Type B pancreatic cell (in vitro differentiated cells): ENCODE results near the gene SCYL3. TPM values are rescaled to one million over a fixed set of nuclear protein-coding genes. Genes with fewer than 3 reads are reported as not detected.
"Not testable (repeated sequence)": the region's sequence is repeated elsewhere in the genome, so short reads cannot be mapped to it uniquely, and the experiment has no call there.

Experiments
- DNase-seq: peaks from one replicate; pipeline ENCODE4 v3.0.0; 2021; ENCODE audit warnings: mixed read lengths; ENCODE audit not compliant: unreplicated experiment; ENCODE audit errors: extremely low spot score
- H3K27ac Mint-ChIP-seq: 2 replicates; pipeline ENCODE4 v1.8.0; 2021; ENCODE audit warnings: mild to moderate bottlenecking, mixed read lengths
- H3K27me3 Mint-ChIP-seq: 2 replicates; pipeline ENCODE4 v1.8.0; 2021; ENCODE audit warnings: mixed read lengths
- H3K36me3 Mint-ChIP-seq: 2 replicates; pipeline ENCODE4 v1.8.0; 2021; ENCODE audit warnings: mixed read lengths
- H3K4me1 Mint-ChIP-seq: one replicate; pipeline ENCODE4 v1.8.0; 2021; ENCODE audit warnings: mixed read lengths; ENCODE audit not compliant: unreplicated experiment
- H3K4me3 Mint-ChIP-seq: 2 replicates; pipeline ENCODE4 v1.8.0; 2021; ENCODE audit warnings: mild to moderate bottlenecking, mixed read lengths
- H3K9me3 Mint-ChIP-seq: 2 replicates; pipeline ENCODE4 v1.8.0; 2021; ENCODE audit warnings: mixed read lengths
- CTCF ChIP-seq: fragments of 200-600 bp; sonication (generic); conservative IDR thresholded peaks from 2 replicates; pipeline ENCODE4 v1.5.0; 2021; ENCODE audit warnings: antibody characterized with exemption, mild to moderate bottlenecking
- total RNA-seq: library from RNA; stranded (reverse); gene quantifications from 2 replicates; pipeline ENCODE4 v1.2.1, GENCODE V29; 2021; ENCODE audit warnings: low replicate concordance

Gene SCYL3
- total RNA-seq, 1 donor from 2014 or later, result 12.4 TPM

GRCh38 chr1:169867012-169867675 lies 26.6 kb downstream of the SCYL3 start:
- H3K36me3 Mint-ChIP-seq, result peaks cover 65% of the 10 kb centered on the region
- no peaks in the 10 kb centered on the region for H3K27me3 Mint-ChIP-seq
- peaks cover 4% of the 10 kb centered on the region for H3K9me3 Mint-ChIP-seq
- no peak for DNase-seq
- H3K4me3 Mint-ChIP-seq, result no peak overlapping the region
- no peak overlapping the region for H3K27ac Mint-ChIP-seq
- no peaks in the 10 kb centered on the region for H3K4me1 Mint-ChIP-seq
- no peak for TF ChIP-seq CTCF

GRCh38 chr1:169866577-169866976 lies 27.1 kb downstream of the SCYL3 start:
- Mint-ChIP-seq H3K4me1 (no peaks in the 10 kb centered on the region), H3K27ac (no peak overlapping the region), H3K9me3 (peaks cover 2% of the 10 kb centered on the region), H3K27me3 (no peaks in the 10 kb centered on the region), H3K4me3 (no peak overlapping the region), H3K36me3 (peaks cover 60% of the 10 kb centered on the region)
- no peak for DNase-seq
- TF ChIP-seq CTCF, result no peak

GRCh38 chr1:169864531-169864930 lies 29.2 kb downstream of the SCYL3 start:
- H3K27ac Mint-ChIP-seq, DNase-seq, H3K4me3 Mint-ChIP-seq, H3K27me3 Mint-ChIP-seq, H3K9me3 Mint-ChIP-seq, H3K4me1 Mint-ChIP-seq: not testable (repeated sequence)
- H3K36me3 Mint-ChIP-seq, result peaks cover 48% of the 10 kb centered on the region

GRCh38 chr1:169860750-169861149 lies 32.9 kb downstream of the SCYL3 start:
- DNase-seq, result no peak
- H3K4me1 Mint-ChIP-seq, result no peaks in the 10 kb centered on the region
- no peak for TF ChIP-seq CTCF
- H3K36me3 Mint-ChIP-seq, result peaks cover 34% of the 10 kb centered on the region
- H3K27me3 Mint-ChIP-seq, result no peaks in the 10 kb centered on the region
- no peak overlapping the region for H3K27ac Mint-ChIP-seq
- H3K9me3 Mint-ChIP-seq, result no peaks in the 10 kb centered on the region
- no peak overlapping the region for H3K4me3 Mint-ChIP-seq

- no peak for DNase-seq
- TF ChIP-seq CTCF, result no peak
- Mint-ChIP-seq H3K27ac (no peak overlapping the region), H3K9me3 (no peaks in the 10 kb centered on the region), H3K4me3 (no peak overlapping the region), H3K36me3 (peaks cover 31% of the 10 kb centered on the region), H3K4me1 (no peaks in the 10 kb centered on the region), H3K27me3 (no peaks in the 10 kb centered on the region)
Measured at GRCh38 chr1:169860187-169860586, 33.5 kb downstream of the SCYL3 start.

- Mint-ChIP-seq H3K36me3 (peaks cover 25% of the 10 kb centered on the region), H3K4me3 (no peak overlapping the region), H3K27me3 (no peaks in the 10 kb centered on the region), H3K27ac (no peak overlapping the region), H3K9me3 (no peaks in the 10 kb centered on the region), H3K4me1 (no peaks in the 10 kb centered on the region)
- TF ChIP-seq CTCF, result no peak
- DNase-seq, result no peak
Measured at GRCh38 chr1:169859001-169859400, 34.7 kb downstream of the SCYL3 start.
